D721Med (cell line): ENCODE data around the gene HELZ.

Source experiments
- DNase-seq: peaks from one replicate; pipeline ENCODE4 v3.0.0; 2011; ENCODE audit warnings: low spot score; ENCODE audit not compliant: insufficient read length
- FAIRE-seq: peaks from 2 replicates; lab custom pipeline; 2011; peaks lifted over from hg19 to GRCh38; lab: Jason Lieb, UNC
- TF ChIP-seq, protein P1 (sequence below): IDR thresholded peaks from 2 replicates; pipeline ENCODE4 v1.5.1; 2012; ENCODE audit warnings: mild to moderate bottlenecking, control low read depth; ENCODE audit not compliant: insufficient read depth; ENCODE audit errors: missing control alignments

HELZ gene

GRCh38 chr17:67050066-67050465 lies 194.9 kb downstream of the HELZ start:
- DNase-seq (no peak), FAIRE-seq (no peak)
- TF ChIP-seq, protein P1, sequence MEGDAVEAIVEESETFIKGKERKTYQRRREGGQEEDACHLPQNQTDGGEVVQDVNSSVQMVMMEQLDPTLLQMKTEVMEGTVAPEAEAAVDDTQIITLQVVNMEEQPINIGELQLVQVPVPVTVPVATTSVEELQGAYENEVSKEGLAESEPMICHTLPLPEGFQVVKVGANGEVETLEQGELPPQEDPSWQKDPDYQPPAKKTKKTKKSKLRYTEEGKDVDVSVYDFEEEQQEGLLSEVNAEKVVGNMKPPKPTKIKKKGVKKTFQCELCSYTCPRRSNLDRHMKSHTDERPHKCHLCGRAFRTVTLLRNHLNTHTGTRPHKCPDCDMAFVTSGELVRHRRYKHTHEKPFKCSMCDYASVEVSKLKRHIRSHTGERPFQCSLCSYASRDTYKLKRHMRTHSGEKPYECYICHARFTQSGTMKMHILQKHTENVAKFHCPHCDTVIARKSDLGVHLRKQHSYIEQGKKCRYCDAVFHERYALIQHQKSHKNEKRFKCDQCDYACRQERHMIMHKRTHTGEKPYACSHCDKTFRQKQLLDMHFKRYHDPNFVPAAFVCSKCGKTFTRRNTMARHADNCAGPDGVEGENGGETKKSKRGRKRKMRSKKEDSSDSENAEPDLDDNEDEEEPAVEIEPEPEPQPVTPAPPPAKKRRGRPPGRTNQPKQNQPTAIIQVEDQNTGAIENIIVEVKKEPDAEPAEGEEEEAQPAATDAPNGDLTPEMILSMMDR: no peak

DNA sequence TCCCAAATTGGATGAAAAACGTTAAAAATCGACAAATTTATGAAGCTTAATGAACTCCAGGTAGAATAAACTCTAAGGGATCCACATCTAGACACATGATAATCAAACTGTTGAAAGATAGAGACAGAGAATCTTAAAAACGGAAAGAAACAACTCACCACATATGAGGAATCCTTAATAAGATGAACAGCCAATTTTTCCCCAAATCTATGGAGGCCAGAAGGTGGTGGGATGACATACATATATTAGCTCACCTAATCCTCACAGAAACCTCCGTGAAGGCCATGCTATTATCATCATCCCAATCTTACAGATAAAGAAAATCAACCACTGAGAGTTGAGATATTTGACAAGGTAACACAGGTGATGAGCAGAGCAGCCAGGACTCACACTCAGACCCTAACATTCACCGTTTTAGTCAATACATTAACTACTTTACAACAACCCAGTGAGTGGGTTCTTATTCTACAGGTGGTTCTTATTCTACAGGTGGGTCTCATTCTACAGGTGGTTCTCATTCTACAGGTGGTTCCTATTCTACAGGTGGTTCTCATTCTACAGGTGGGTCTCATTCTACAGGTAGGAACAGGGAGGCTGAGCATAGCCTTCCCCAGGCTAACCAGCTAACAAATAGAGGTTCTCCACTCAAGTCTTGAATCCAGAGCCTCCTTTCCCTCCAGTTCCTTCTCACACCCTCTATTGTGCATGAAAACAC lies 195.8 kb downstream of the HELZ start:
- FAIRE-seq: peak; percentile 11
- TF ChIP-seq, protein P1: no peak
- DNase-seq: no peak

DNA sequence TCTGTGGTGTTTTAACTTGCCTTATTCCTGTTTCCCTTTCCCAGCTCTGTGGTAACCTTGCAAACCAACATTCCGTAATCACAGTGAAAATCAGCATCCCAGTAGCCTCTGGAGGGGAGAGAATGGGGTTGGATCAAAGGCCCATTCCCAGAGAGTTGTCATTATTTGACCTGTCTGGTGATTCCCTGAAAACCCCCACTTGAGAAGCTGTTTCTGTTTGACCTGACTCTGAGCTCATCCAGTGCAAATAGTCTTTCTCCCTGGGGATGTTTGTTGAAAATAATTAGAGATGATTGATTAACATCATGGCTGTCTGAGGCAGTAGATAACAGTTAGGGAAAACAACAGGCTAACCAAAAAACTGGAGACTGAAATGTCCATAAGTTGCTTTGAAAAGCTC lies 197.6 kb downstream of the HELZ start:
- FAIRE-seq (no peak), DNase-seq (no peak)
- TF ChIP-seq, protein P1: no peak

DNA sequence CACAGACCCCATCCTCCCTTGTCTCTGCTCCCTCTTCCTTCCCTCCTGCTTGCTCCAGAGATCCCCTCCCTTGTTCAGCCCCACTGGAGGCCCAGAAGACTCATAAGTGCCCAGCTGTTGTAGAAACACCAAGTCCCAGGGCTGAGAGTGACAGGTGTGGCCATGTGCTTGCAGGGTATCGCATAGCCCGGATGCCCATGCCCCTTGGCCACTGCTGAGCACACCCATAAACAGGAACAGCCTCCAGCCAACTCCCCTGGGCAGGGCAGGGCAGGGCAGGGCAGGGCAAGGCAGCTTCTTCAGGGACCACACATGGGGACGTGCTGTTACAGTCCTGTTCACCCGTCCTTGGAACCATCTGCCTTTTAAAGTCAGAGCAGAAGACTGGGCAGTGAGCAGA lies 198.6 kb downstream of the HELZ start:
- DNase-seq (no peak), FAIRE-seq (no peak)
- TF ChIP-seq, protein P1: no peak

DNA sequence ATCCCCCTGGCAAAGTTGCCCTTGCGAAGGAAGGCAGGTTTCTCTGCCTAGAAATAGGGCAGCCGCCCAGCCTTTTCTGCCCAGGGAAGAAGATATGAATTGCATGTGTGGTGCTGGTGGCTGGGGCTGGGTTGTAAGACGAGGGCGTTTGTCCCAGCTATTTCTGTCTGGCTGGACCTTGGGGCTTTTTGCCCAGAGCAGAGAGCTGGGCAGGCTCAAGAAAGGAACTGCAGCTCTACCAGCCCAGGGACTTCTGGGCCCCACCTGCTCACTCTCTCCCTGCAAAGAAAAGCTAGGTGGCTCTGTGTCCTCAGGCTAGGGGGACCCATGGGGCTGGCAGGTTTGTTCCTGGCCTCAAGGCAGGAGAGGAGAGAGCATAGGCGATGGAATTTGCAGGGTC lies 200.1 kb downstream of the HELZ start:
- DNase-seq (no peak), FAIRE-seq (no peak)
- TF ChIP-seq, protein P1: no peak

- FAIRE-seq (no peak), DNase-seq (no peak)
- TF ChIP-seq, protein P1: no peak
Measured at GRCh38 chr17:67044016-67044772, 200.8 kb downstream of the HELZ start, which contains the start of gene CACNG1. Gene CACNG1 (plus strand): TSS chr17:67044554. CDS start chr17:67044661, 107 bp downstream.

GRCh38 chr17:67043283-67043682 lies 201.7 kb downstream of the HELZ start:
- no peak for FAIRE-seq
- TF ChIP-seq, protein P1: no peak
- DNase-seq: no peak
